22Rv1 (cell line): Measurements from ENCODE around the gene MAGI1.

Source experiments
- ZFX ChIP-seq: fragments of 450-650 bp; IDR thresholded peaks from 2 replicates; pipeline ENCODE4 v1.6.1; 2017; ENCODE audit warnings: antibody characterized with exemption, borderline replicate concordance
- TF ChIP-seq, protein P1 (sequence below): fragments of 450-650 bp; IDR thresholded peaks from 2 replicates; pipeline ENCODE4 v1.5.1; 2017; ENCODE audit warnings: mild to moderate bottlenecking

DNA sequence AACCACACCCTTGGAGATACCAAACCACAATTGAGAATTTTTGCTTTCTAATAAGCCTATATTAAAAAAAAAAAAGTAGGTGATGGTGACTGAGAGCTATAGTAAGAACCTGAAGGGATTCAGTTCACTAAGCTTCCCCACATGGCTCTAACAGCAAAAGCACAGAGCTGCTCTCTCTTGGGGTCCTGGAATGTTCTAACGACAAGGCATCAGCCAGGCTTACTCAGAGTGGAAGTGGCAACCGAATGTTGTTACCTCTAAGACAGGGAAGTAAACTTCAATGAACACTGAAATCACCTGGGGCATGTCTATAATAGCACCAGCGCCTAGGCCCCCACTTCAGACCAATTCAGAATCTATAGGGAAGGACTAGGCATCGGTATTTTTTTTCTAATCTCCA, 397.7 kb downstream of the MAGI1 start:
- TF ChIP-seq, protein P1, sequence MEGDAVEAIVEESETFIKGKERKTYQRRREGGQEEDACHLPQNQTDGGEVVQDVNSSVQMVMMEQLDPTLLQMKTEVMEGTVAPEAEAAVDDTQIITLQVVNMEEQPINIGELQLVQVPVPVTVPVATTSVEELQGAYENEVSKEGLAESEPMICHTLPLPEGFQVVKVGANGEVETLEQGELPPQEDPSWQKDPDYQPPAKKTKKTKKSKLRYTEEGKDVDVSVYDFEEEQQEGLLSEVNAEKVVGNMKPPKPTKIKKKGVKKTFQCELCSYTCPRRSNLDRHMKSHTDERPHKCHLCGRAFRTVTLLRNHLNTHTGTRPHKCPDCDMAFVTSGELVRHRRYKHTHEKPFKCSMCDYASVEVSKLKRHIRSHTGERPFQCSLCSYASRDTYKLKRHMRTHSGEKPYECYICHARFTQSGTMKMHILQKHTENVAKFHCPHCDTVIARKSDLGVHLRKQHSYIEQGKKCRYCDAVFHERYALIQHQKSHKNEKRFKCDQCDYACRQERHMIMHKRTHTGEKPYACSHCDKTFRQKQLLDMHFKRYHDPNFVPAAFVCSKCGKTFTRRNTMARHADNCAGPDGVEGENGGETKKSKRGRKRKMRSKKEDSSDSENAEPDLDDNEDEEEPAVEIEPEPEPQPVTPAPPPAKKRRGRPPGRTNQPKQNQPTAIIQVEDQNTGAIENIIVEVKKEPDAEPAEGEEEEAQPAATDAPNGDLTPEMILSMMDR = no peak
- TF ChIP-seq ZFX = no peak
